Neural cell (in vitro differentiated cells): ENCODE measurements around the gene SH3TC2. TPM values are rescaled to one million over a fixed set of nuclear protein-coding genes. Genes with fewer than 3 reads are reported as not detected.

Source experiments
- H2AFZ ChIP-seq: fragments of 200-600, 300-800 bp; sonication (generic), shearing (Covaris generic); 2 replicates; pipeline ENCODE4 v1.6.0; 2014; ENCODE audit warnings: low read depth, mild to moderate bottlenecking, antibody characterized with exemption, low read length, moderate library complexity
- H3F3A ChIP-seq: fragments of 200-600 bp; shearing (Covaris generic); 2 replicates; pipeline ENCODE4 v1.6.1; 2016; ENCODE audit warnings: mild to moderate bottlenecking, moderate library complexity, mixed read lengths, antibody characterized with exemption, low read length; ENCODE audit not compliant: insufficient read depth, poor library complexity, severe bottlenecking
- H3K27ac ChIP-seq: fragments of 200-600, 300-800 bp; sonication (generic), shearing (Covaris generic); 2 replicates; pipeline ENCODE4 v1.5.1; 2014; ENCODE audit warnings: mild to moderate bottlenecking, low read length, moderate library complexity
- H3K27me3 ChIP-seq: fragments of 300-800, 200-600 bp; sonication (generic), shearing (Covaris generic); 2 replicates; pipeline ENCODE4 v1.6.0; 2014; ENCODE audit warnings: mild to moderate bottlenecking, low read depth, low read length, moderate library complexity; ENCODE audit not compliant: insufficient read depth
- H3K36me3 ChIP-seq: fragments of 300-800, 200-600 bp; sonication (generic), shearing (Covaris generic); 2 replicates; pipeline ENCODE4 v1.5.1; 2014; ENCODE audit warnings: mild to moderate bottlenecking, antibody characterized with exemption, low read length, moderate library complexity; ENCODE audit not compliant: insufficient read depth
- H3K4me2 ChIP-seq: fragments of 300-800, 200-600 bp; sonication (generic), shearing (Covaris generic); 2 replicates; pipeline ENCODE4 v1.6.0; 2014; ENCODE audit warnings: mild to moderate bottlenecking, low read length
- H3K4me3 ChIP-seq: fragments of 300-800, 200-600 bp; sonication (generic), shearing (Covaris generic); 2 replicates; pipeline ENCODE4 v1.5.1; 2014; ENCODE audit warnings: mild to moderate bottlenecking, low read length, moderate library complexity
- H3K79me2 ChIP-seq: fragments of 200-600 bp; shearing (Covaris generic); replicated peaks from 2 replicates; pipeline ENCODE4 v1.6.0; 2014; ENCODE audit warnings: mild to moderate bottlenecking, low read length, moderate library complexity; ENCODE audit not compliant: insufficient read depth
- H3K9ac ChIP-seq: fragments of 300-800, 200-600 bp; sonication (generic), shearing (Covaris generic); 2 replicates; pipeline ENCODE4 v1.6.1; 2016; ENCODE audit warnings: mild to moderate bottlenecking, low read length, mixed read lengths
- H3K9me2 ChIP-seq: fragments of 200-600 bp; shearing (Covaris generic); 2 replicates; pipeline ENCODE4 v1.6.1; 2016; ENCODE audit warnings: mild to moderate bottlenecking, low read length, mixed read lengths; ENCODE audit not compliant: insufficient read depth
- H3K9me3 ChIP-seq: fragments of 200-600, 300-800 bp; sonication (generic), shearing (Covaris generic); 2 replicates; pipeline ENCODE4 v1.6.1; 2016; ENCODE audit warnings: mild to moderate bottlenecking, mixed run types, low read length, moderate library complexity, mixed read lengths
- H4K20me1 ChIP-seq: fragments of 200-600 bp; shearing (Covaris generic); 2 replicates; pipeline ENCODE4 v1.6.1; 2016; ENCODE audit warnings: mild to moderate bottlenecking, mixed run types; ENCODE audit not compliant: insufficient read depth
- CTCF ChIP-seq: fragments of 450-650 bp; IDR thresholded peaks from 2 replicates; pipeline ENCODE4 v1.5.1; 2014; ENCODE audit warnings: antibody characterized with exemption, mild to moderate bottlenecking, moderate library complexity; ENCODE audit not compliant: poor library complexity, severe bottlenecking
- EP300 ChIP-seq: fragments of 450-650 bp; conservative IDR thresholded peaks from 2 replicates; pipeline ENCODE4 v1.6.1; 2014; ENCODE audit warnings: antibody characterized with exemption, mild to moderate bottlenecking, moderate library complexity; ENCODE audit not compliant: poor library complexity, severe bottlenecking
- EZH2 ChIP-seq: fragments of 200-600, 300-800 bp; shearing (Covaris generic), sonication (generic); IDR thresholded peaks from 2 replicates; pipeline ENCODE4 v1.6.1; 2014; ENCODE audit warnings: antibody characterized with exemption, low read length, borderline replicate concordance, mild to moderate bottlenecking; ENCODE audit not compliant: insufficient read depth, poor library complexity, severe bottlenecking
- MXI1 ChIP-seq: fragments of 450-650 bp; conservative IDR thresholded peaks from 2 replicates; pipeline ENCODE4 v1.6.1; 2014; ENCODE audit warnings: antibody characterized with exemption, mild to moderate bottlenecking; ENCODE audit not compliant: poor library complexity, severe bottlenecking
- POLR2AphosphoS5 ChIP-seq: IDR thresholded peaks from 2 replicates; pipeline ENCODE4 v1.6.1; 2012
- RAD21 ChIP-seq: fragments of 450-650 bp; conservative IDR thresholded peaks from 2 replicates; pipeline ENCODE4 v1.6.1; 2014; ENCODE audit warnings: antibody characterized with exemption, mild to moderate bottlenecking, moderate library complexity
- REST ChIP-seq: IDR thresholded peaks from 2 replicates; pipeline ENCODE4 v1.6.1; 2012; ENCODE audit warnings: borderline replicate concordance
- SMC3 ChIP-seq: fragments of 450-650 bp; conservative IDR thresholded peaks from 2 replicates; pipeline ENCODE4 v1.6.1; 2014; ENCODE audit warnings: antibody characterized with exemption, mild to moderate bottlenecking, moderate library complexity; ENCODE audit not compliant: poor library complexity
- TAF1 ChIP-seq: IDR thresholded peaks from 2 replicates; pipeline ENCODE4 v1.6.1; 2012; ENCODE audit warnings: low read depth
- polyA plus RNA-seq: library from polyadenylated mRNA; depleted of rRNA; stranded (reverse); fragments of >200 nt; gene quantifications from 2 replicates; pipeline ENCODE4 v1.2.3, GENCODE V29; 2014

Gene SH3TC2
- polyA plus RNA-seq, 1 donor from 2014 or later, result not detected

DNA sequence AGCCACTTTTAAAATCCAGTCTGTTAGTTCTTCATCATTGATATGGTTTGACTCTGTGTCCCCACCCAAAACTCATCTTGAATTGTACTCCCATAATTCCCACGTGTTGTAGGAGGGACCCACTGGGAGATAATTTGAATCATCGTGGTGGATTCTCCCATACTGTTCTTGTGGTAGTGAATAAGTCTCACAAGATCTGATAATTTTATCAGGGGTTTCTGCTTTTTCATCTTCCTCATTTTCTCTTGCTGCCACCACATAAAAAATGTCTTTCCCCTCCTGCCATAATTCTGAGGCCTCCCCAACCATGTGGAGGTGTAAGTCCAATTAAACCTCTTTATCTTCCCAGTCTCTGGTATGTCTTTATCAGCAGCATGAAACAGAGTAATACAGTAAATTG is 26.9 kb upstream of the SH3TC2 start:
- H4K20me1 ChIP-seq, result no peaks in the 10 kb centered on the region
- H3K4me2 ChIP-seq, result no peak overlapping the region
- no peak overlapping the region for H3K27ac ChIP-seq
- H2AFZ ChIP-seq, result no peak overlapping the region
- H3K9ac ChIP-seq, result no peak overlapping the region
- H3K9me2 ChIP-seq, result no peaks in the 10 kb centered on the region
- TF ChIP-seq EZH2 (no peak), EP300 (no peak), REST (no peak), SMC3 (no peak), RAD21 (no peak), TAF1 (no peak), CTCF (no peak), MXI1 (no peak), POLR2AphosphoS5 (no peak)
- H3K9me3 ChIP-seq, result no peaks in the 10 kb centered on the region
- H3K79me2 ChIP-seq, result no peaks in the 10 kb centered on the region
- no peak overlapping the region for H3K4me3 ChIP-seq
- H3K36me3 ChIP-seq, result no peaks in the 10 kb centered on the region
- no peaks in the 10 kb centered on the region for H3K27me3 ChIP-seq
- no peaks in the 10 kb centered on the region for H3F3A ChIP-seq

DNA sequence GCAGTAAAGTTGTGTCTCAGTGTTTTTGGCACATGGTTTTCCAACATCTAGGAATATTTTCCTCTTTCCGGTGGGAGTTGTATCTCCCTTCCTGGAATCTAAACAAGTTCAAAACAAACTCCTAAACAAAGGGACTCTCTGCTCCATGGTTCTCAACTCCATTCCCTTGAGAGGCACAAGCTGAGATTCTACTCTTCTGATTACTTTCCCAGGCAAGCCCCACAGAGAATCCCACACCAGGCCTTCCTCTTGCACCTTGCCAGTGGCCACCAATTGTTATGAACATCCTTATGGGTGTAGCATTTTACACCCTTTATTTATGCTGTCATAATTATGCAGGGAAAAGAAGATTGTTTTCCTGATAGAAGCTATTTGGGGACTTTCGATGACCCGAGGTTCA is 25.8 kb upstream of the SH3TC2 start:
- Histone ChIP-seq H3K79me2 (no peaks in the 10 kb centered on the region), H3K9me2 (no peaks in the 10 kb centered on the region), H3K9ac (no peak overlapping the region), H3K36me3 (no peaks in the 10 kb centered on the region), H3K4me3 (no peak overlapping the region), H3F3A (no peaks in the 10 kb centered on the region), H4K20me1 (no peaks in the 10 kb centered on the region), H2AFZ (no peak overlapping the region), H3K27me3 (no peaks in the 10 kb centered on the region), H3K9me3 (no peaks in the 10 kb centered on the region), H3K27ac (no peak overlapping the region), H3K4me2 (no peak overlapping the region)
- no peak for TF ChIP-seq REST
- TF ChIP-seq RAD21, result no peak
- TF ChIP-seq MXI1, result no peak
- TF ChIP-seq EZH2, result no peak
- no peak for TF ChIP-seq EP300
- TF ChIP-seq POLR2AphosphoS5, result no peak
- TF ChIP-seq CTCF, result no peak
- TF ChIP-seq SMC3, result no peak
- no peak for TF ChIP-seq TAF1
